ENCODE results near the gene SLC17A2.

The SLC17A2 gene

DNA sequence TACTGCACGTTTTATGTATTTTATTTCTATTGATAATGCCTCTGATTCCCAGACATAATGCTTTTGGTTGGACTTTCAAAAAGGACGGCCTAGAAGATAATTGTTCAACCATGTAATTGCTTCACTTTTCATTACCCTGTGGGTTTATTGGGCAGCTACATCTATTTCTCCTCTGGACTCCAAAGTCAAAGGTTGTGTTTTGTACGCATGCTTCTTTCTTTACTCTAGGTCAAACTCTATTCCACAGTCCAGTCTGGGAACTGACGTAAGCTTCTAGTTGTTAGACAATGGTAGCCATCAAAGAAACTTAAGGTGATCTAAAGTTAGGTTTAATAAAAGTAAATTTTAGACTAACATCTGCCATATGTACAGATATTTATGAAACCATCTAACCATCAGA, 49.9 kb downstream of the SLC17A2 start:
- no peak for DNase-seq

DNA sequence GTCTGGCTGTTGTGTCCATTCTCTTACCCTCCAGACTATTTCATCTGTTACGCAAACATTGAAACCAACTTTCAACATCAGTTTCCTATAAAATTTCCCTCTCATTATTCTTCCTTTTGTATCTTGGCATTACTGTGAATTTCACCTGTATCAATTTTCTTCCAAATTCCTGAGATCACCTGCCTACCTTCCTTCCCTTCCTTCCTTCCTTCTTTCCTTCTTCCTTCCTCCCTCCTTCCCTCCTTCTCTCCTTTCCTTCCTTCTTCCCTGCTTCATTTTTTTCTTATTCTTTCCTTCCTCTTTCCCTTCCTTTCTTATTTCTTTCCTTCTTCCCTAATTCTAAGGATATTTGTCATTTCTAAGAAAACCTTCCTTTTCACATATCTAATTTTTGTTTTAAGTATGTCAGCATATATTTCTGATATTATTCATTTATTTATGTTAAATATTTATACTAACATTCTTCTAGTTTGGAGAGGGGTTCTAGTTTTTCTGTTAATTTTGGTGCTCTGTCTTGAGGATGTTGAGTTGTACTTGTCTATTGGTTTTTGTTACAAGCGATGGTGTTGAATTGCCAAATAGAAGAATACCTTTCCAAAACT, 51.7 kb downstream of the SLC17A2 start:
- DNase-seq: no peak

DNA sequence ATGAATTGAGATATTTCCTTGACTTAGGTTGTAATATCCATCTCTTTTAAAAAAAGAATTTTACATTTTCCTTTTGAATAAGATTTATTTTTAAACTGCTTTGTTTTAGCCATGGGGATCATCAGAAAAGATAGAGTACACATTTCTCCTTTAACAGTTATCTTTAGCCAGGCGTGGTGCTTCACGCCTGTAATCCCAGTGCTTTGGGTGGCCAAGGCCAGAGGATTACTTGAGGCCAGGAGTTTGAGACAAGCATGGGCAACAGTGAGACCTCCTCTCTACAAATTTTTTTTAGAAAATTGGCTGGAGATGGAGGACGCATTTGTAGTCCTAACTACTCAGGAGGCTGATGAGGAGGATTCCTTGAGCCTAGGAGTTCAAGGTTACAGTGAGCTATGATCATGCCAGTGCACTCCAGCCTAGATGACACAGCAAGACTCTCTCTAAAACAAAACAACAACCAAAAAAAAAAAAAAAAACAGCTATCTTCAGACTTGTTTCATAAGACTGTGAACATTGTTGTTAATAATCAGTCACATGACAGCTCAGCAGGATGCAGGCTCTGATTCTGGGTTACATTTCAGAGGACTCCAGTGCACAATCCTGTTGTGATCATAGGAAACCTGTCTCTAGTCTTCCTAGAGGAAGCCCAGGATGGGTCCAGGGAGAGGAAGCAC, 54.4 kb downstream of the SLC17A2 start:
- no peak for DNase-seq

DNA sequence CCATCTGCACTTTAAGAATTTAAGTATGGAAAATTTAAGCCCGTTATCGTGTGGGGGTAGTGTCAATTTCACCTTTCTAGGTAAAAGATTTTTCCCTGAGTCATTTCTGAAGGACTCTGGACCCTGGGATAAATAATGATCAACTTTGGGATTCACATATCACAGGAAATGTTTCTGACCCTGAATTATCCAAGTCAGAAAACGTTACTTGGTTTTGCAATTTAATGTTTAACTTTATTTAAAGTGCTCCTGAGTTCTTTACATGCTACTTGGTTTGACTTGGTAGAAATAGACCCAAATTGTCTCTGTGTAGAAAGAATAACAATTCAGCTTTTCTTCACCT, 55.0 kb downstream of the SLC17A2 start:
- DNase-seq: no peak

DNA sequence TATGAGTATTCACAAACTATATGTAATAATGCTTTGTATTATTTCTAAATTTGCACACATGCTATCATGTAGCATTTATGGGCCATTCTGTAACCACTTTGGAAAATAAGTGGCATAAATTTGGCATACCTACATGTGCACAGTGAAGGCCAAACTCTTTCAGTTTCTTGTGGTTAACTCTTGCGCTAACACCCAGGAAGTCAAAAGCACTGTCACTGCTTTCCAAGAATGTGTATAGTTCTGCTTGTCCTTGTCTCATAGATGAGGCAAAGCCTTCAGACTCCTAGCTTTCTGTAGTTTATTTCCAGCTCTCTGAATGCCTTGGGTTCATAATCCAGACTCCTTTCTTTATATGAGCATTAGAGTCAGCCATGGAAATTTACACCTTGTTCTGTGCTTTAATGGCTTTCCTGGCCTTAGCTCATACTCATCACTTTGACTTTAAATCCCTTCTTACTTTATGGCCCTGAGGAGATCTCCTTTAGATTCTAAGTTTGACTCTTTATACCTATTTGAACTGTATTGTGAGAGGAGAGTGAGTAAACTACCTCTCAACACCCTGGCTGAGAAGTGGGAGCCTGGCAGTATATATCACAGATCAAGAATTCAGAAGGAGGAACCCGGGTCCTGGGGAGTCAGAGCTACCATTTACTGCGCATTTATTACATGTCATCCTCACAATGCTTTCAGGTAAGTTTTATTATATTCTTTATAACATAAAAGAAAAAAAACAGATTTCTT, 55.5 kb downstream of the SLC17A2 start:
- DNase-seq: no peak

DNA sequence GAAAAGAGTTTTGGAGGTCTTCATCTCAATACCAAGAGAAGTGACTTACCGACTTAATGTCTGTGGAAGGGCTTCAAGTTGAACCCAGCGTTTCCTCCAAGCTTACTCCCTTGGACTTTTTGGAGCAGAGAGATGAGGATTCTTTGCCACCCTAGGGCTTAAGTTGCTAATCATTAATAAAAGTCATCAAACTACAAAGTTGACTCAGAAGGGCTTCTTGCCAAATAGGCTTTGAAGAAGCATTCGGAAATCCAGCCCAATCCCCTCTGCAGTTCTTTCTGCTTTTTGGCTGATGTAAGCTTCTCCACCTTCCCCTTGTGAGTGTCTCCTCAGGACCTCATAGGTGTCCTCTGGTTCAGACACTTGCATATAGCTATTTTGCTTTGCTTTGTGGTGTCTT, 56.4 kb downstream of the SLC17A2 start, which contains the start of gene SLC17A3:
Gene SLC17A3 (minus strand): TSS at position 126 of the 400 bp plus-strand sequence. CDS start 5,856 bp downstream, outside the sequence.
- no peak for DNase-seq

DNA sequence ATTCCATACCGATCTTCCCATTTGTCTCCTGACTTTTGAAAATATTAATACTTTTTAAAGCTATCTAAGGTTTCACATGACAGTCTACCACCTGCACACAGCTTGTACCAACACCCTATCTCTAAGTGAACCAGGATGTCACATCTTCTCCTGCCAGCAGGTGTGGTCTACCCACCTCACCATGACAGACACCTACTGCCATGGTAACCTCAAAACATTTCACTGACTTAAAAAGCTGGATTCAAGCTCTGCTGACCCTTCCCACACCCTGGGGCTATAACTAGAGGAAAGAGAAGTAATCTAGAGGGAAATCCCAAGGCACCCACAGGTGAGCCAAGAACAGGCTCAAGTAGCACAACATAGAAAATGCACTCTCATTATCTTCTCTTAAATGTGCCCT, 57.7 kb downstream of the SLC17A2 start:
- DNase-seq: no peak

DNA sequence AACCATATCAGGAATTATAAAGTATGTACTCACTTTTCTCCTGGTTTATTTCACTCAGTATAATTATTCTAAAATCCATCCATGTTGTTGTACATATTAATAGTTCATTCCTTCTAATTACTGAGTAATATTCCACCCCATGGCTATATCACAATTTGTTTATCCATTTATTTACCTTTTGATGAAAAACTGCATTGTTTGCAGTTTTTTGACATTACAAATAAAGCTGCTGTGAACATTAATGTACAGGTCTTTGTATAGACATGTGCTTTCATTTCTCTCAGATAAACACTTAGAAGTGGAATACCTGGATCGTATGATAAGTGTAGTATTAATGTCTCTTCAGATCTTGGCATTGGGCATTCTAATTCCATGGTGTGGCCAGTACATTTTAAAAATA, 60.7 kb downstream of the SLC17A2 start:
- no peak for DNase-seq

DNA sequence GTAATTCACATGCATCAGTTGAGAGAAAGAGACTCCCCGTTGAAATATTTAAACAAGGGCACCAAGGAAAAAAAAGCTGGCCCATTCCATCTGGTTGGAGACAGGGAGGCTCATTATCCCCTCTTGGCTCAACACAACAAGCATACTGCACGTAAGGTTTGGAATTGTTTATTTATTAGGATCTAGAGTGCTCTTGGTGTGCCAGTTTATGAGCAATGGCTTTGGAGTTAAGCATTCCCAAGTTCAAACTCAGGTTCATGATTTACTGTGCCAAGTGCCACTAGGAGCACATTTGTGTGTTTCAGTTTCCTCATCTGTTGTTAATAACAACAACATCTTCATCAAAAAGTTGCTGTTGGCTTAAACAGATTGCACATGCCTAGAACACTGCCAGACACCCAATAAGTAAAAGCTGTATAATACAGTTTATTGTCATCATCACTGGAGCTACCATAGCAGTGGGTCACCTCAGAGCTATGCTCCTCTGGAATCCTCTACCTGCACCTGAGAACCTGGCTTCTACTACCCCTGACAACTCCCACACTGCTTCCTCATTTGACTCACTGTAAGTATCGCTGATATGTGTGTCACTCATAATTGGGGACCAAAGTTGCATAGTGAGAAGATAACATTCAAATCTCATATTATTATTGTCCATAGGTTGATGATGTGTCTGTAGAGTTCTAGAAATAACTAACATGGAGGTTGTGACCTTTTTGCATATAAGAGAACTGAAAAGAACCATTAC, 61.9 kb downstream of the SLC17A2 start:
- DNase-seq: no peak

DNA sequence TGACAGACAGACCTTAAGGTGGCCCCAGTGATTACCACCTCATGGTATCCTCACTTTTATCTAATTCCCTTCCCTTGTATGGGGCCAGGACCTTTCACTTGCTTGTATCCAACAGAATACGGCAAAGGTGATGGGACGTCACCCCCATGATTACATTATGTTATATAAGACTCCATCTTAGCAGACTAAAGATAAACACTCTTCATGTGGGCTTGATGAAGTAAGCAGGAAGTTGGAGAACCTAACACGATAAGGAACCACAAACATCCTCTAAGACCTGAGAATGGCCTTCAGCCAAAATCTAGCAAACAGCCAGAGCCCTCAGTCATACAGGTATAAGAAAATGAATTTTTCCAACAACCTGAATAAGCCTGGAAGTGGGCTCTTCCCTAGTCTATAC, 64.5 kb downstream of the SLC17A2 start:
- no peak for DNase-seq

DNA sequence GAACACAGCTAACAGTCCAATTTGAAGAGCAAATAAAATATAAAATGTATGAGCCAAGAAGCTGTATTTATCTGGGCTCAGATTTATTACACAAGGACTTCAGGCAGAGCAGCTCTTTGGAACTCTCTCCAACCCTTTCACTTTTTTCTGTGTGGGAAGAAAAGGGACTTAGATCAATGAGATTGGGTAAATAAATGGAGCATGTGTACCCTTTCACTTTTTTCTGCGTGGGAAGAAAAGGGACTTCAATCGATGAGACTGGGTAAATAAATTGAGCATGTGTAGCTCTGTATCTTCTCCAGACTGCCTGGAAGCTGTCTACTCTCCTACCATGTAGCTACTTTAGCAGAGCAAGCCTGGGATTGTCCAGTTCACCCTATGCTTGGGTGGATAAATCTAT, 67.1 kb downstream of the SLC17A2 start:
- no peak for DNase-seq
